Activated effector memory CD4-positive, alpha-beta T cell treated with Interleukin-2 at 50 U/mL for 16 hours (primary cell): ENCODE measurements around the gene ROR1.

Source experiments
- DNase-seq: peaks from one replicate; pipeline ENCODE4 v3.0.0-alpha.2; 2020

ROR1 gene

DNA sequence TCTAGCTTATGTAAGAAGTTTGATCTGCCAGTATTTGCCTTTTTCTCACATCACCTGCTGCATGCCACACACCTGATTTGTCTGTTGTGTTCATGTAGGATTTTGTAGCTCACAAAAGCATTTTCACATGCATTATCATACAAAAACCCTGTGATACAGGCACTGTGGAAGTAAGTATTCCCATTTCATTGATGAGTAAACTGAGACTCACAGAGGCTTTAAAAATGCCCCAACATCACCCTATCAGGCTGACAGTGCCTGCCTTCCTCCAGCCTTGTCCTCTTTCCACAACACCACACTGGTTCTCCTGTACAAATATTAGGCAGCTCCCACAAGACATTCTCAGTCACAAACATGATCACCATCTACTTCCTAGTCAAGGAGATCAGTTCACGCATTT lies 343.7 kb downstream of the ROR1 start:
- no peak for DNase-seq

DNA sequence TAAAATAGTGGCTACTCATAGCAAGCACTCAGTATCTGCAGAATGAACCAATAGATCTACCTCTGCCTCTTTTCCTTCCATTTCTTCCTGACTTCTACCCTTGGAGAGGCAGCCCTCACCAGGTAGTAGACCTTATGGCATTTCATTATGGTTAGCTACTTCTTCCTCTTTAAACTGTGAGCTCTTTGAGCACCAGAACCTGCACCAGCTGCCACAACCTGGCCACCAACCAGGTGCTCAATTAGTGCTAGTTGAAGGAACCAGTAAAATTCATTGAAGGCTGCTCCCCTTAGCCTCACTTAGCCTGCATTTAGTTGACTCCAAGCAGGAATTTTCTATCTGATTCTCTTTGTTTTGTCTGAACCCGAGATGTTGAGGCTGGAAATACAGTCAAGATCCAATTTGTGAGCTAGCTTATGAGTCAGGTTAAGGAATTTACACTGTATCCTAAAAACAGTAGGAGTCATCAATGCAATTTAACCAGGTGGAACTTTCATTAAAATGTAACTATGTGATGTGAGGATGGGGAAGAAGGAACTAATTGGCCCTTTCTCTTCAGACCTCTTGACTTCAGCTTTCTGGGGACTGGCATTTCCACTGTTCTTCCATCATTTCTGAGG lies 348.1 kb downstream of the ROR1 start:
- DNase-seq = no peak

DNA sequence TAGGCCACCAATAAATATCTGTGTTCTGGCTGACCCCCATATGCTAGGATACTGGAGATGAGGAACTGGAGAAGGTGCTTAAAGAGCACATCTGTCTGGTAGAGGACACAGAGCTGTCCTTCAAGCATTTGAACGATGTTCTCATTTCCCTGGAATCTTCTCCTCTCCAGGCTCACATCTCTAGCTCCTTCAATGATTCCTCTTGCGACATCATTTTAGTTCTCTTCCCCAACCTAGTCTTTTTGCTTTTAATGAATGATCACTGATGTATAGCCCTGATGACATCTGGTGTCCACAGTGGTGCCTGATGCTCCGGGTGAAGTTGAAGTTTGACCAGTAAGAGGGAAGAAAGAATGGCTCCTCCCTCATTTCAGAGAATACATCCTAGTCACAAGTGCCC lies 348.8 kb downstream of the ROR1 start:
- no peak for DNase-seq

DNA sequence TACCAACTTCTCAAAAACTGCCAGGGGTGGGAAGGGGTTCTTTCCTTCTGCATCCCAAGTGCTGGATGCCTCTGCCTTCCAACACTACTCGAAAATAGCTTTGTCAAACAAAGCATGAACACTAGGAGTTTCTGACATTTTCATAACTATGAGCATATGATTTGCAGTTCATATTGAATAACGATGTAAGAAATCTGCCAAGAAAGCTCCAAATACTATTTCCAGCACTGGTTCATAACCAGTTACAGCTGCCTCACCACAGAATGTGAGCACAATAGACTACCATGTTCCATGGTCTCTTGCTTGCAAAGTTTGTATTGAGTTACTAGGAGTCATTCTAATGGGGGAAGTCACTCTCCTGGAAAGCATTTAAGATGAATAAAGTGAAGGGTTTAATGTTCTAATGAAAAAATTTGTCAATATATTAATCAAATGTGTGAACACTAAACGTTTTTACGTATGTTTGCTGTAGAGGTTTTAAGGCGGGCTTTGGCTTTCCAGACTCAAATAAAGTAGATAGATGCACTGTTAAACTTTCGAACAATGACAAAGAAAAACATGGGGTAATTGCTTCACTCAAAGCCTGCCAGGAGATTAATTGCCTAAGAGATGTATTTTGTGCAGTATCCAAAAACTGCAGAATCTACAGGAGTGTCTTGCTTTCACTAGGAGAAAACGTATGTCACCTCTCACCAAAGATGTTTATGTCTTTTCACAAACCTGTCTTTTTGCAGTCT lies 351.1 kb downstream of the ROR1 start:
- no peak for DNase-seq

DNA sequence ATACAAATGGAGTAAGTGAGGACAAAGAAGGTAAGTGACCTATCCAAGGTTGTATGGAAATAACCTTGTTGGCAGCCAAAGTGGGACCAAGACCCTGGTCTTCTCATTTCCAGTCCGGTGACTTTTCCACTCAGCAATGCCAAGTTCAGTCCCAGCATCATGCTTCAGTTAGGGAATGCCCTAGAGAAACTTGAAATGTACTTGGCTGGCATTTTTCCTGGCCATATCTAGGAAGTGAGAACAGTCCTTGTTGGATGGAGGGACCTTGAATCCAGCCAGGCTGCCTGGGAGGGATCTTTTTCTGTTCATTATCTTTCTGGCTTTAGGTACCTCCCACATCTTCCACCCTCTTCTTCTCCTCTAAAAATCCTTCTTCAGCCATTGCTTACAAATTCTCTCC lies 352.8 kb downstream of the ROR1 start:
- no peak for DNase-seq

DNA sequence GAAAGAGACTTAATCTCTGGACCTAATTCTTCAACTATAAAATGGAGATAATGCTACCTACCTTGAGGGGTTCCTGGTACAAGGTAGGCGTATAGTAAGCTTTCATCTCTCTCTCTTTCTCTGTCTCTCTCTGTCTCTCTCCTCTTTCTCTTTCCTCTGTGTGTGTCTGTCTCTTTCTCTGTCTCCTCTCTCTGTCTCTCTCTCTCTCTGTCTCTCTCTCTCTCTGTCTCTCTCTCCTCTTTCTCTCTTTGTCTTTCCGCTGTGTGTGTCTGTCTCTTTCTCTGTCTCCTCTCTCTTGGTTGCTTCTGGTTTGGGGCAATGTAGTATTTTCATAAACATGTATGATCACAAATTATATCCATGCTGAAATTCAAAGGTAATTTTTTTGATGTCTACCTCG lies 353.5 kb downstream of the ROR1 start:
- DNase-seq = no peak

DNA sequence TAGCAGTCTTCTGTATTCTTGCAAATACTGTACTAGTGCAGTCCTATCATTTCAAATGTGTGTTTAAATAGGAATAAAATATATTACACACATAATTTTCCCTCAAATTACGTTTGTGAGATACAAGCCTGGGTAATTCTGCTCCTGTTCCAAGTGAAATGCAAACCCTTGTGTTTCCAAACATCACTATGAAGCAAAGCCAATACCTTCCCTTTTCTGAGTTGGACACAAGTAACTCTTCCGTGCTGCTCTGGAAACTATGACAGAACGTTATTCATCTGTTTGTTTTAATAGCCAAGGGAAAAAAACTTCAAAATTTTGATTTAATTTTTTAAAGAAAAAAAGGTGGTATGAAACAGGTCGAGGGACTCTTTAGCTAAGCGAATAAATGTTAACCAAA lies 355.9 kb downstream of the ROR1 start:
- no peak for DNase-seq

DNA sequence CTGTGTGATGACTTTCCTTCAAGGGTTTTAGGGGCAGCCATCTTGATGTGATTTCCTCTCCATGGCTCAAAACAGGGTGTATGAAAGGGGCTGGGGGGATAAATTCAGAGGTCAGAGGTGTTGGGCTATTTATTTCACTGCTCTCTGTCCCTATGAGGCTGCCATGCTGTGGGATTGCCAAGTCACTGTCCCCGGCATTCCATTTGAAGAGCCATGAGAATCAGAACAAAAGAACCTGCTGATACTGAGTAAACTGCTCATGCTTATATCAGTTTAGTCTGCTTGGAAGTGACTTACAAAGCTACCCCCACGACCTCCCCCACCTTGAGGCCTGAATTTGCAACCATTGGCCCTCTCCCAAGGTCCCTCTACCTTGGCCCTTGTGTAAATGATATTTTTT lies 357.3 kb downstream of the ROR1 start:
- no peak for DNase-seq

DNA sequence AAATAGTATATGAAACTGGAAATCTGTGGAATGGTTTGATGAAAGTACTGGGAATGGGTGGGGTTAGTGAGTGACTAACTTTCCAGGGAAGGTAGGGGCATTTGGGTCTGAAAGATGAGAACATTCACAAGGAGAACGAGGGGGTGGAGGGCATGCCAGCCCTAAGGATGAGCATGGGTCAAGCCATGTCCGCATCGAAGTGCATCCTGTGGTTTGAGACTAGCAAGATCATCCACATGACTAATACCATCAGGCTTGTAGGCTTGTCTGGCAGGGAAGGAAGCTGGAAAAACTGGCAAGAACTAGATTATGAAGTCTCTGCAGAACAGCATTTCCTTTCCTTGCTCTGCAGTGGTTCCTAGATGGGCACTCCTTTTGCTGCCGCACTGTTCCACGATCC lies 359.2 kb downstream of the ROR1 start:
- DNase-seq = no peak

DNA sequence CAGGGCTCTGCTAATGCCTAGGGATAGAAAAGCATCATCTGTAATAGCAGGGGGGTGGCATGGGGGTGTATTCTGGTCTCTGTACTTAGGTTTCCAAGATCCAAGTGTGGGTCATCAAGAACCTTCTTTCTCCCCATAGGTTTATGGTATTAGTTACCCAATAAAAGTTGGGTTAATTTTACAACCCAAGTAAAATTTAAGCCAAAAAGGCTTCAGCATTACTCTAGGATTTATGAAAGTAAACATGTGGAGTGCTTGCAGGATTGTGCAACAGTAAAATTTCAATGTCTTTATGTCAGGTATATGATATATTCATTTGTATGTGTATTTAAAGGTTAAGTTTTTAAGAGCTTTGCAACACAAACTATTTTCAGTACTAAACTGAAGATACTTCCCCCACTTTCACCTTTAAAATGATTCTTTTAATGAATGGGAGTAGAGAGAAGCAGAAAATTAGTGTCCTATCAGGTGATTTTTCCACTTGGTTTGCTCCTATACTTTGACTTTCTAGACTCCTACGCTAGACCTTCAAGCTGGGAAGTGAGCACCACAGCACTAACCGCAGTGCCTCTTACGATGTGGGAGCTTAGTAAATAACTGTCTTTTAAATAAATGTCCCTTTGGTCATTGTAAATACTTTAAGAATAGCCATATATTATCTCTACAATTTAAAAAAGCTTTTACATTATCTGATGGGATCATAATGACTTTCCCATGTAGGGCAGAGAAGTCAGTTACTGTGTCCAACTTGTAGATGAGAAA lies 361.8 kb downstream of the ROR1 start:
- no peak for DNase-seq

DNA sequence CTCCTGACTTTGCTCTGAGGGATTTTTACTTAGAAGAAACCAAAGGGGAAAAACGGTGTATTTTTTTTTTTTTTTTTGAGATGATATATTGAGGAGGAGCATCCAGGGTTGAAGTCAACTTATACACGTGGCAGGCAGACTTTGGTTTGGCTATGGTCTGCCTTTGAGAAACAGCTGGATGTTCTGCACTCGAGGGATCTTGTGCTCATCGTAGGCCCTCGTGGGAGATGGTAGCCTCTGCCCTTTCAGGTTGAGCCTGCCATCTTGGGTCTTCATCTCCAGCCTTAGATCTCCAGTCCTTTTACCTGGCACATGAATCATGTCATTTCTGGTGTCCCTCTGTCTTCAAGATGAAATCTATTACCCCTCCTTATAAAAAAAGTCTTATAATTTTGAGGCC lies 362.5 kb downstream of the ROR1 start:
- no peak for DNase-seq

DNA sequence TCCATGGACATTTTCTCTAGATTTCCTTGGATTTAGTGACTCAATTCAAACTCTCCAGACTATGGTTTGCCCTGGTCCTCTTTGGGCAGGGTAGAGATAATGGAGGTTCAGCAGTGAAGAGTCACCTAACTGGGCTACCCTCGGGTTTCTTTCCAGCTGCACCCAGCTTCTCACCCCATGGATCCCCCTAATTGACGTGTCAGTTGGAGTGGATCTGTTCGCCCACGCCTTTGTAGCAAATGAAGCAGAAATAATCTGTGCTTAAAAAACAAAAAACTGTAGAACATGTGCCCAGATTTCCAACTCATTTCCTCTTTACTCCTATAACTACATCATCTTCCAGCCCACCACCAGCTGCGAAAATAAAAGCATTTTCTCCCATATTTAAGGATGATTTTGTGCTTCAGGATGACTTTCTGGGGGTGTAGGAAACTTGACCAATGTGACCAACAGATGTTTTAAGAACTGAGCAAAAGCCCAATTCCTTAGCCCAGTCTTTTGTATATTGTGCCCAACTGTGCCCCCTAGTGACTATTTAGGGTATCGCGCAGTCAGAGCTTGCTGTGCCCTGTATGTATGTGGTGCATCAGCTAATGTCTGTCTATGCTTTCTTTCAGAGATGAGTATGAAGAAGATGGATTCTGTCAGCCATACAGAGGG lies 363.1 kb downstream of the ROR1 start:
- DNase-seq = peak; percentile 30

DNA sequence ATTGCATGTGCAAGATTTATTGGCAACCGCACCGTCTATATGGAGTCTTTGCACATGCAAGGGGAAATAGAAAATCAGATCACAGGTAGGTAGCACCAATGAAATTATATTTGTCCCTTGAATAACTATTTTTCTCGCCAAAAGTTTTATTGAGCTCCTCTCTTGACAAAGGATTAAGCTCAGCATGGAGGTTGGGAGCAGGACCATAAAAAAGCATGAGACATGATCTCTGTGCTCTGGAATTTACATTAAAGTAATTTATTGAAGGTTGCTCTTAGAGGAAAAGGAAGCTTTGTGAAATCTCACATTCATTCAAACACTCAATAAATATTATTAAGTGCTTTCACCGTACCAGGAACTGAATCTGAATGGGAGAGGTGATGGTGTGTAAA lies 363.6 kb downstream of the ROR1 start:
- DNase-seq = no peak

DNA sequence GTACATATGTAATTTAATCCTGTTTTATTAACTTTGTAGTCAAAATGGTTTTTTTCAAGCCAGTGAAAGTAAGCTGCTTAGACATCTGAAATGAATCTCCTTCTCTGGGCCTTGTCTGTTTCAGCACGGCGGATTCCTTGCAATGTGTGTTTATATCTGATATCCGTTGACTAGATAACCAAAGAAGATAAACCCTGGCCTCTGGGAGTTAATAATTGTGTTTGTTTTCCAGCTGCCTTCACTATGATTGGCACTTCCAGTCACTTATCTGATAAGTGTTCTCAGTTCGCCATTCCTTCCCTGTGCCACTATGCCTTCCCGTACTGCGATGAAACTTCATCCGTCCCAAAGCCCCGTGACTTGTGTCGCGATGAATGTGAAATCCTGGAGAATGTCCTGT lies 366.1 kb downstream of the ROR1 start:
- DNase-seq = no peak

DNA sequence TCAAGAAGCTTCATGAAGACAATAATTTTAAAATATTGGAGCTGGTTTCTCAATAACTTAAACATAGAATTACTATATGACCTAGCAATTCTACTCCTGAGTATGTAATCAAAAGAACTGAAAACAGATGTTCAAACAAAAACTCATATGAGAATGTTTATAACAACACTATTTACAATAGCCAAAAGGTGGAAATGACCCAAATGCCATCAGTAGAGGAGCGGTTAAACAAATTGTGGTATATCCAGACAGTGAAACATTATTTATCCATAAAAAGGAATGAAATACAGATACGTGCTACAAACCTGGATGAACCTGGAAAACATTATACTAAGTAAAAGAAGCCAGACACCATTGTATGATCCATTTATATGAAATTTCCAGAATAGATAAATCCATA lies 366.8 kb downstream of the ROR1 start:
- no peak for DNase-seq

DNA sequence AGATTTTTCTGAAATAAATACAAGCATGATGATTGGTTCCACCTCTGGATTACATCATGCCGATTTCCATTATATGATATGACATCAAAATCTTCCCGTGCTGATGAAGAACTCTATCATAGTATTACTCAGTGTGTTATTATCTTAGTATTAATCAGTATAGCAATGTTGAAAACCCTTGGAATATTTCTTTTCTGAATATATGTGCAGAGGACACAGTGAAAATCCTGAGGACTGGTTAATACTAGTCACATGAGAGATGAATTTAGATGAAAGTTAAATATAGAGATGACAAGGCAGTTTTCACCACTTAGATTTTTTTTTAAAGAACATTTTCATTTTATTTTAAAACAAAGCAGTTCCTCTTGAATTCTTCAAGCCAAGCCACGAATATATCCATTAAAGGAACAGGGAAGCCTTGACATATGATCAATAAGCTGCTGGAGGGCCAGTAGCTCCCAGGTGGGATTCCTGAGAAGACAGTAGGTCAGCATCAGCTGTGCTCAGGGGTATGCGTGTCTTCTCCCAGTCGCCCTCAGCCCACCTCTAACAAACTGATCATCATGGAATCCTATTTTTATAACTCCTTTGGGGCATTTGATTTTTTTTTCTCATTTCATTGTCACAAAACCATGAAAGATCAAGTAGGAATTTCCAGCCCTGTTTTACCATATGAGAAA lies 373.4 kb downstream of the ROR1 start:
- DNase-seq = no peak

DNA sequence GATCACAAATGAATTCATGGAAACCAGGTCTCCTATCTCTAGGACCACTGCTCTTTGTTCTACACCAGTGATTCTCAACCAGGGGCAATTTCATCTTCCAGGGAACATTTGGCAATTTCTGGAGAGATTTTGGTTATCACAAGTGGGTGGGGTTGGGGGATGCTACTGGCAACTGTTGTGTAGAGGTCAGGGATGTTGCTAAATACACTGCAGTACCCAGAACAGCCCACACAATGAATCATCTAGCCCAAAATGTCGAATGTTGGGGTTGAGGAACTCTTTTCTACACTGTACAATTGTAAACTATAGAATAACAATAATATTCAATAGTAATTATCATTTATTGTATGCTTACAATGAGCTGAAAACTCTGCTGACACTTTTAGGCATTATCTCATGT lies 373.9 kb downstream of the ROR1 start:
- no peak for DNase-seq

DNA sequence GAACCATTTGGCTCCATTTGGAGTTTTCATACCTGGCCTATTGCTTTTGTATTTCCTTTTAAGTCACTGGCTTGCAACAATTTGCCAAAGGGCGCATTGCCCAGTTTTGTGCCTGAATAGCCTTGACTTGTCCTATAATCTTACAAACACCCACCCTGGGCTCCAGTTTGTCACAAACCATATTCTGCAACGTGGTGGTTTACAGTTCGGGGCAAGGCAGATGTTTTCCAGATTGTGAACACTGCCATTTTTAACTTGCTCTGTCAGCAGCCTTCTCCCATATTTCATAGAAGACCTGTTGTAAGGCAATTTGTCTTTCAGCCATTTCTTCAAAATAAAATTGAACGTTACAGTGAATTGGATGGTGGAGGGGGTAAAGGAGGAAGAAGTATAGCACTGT lies 376.4 kb downstream of the ROR1 start:
- no peak for DNase-seq

DNA sequence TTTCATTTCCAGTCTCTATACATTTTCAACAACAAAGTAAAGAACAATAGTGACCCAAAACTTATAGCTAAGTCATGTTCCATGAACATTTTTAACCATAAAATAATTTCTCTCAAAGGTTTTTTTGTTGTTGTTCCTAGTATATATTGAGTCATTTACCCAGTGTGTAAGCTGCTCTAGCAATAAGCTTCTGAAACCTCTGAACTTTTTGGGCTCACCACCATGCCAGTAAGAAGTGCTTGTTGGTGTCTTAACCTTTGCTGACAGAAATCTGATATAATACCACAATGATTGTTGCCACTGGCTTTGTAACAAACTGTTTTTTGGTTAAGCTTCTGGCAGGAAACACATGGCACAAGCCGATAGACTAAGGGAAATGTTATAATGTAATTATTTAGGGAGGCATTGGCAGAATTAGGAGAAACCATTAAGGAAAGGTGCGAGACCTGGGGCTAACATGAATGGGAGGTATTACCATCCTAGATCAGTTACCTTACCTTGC lies 377.0 kb downstream of the ROR1 start:
- no peak for DNase-seq

DNA sequence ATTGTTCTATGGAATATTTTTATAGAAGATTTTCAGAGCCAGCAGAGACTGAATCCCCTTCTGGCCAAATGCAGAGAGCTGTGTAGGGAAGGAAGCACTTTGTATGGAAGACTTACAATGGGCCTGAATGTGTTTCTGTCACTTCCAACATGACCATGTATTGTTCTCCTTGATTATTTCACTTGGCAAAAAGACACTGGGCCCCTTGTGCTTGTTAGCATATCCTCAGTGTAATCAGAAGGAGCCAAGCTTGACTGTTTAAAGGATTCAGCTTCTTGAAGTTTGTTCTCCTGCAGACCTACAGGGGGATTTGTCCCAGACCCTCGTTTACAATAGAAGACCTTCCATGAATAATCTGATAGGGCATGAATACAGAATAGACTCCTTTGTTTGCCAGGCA lies 381.5 kb downstream of the ROR1 start:
- DNase-seq = no peak

DNA sequence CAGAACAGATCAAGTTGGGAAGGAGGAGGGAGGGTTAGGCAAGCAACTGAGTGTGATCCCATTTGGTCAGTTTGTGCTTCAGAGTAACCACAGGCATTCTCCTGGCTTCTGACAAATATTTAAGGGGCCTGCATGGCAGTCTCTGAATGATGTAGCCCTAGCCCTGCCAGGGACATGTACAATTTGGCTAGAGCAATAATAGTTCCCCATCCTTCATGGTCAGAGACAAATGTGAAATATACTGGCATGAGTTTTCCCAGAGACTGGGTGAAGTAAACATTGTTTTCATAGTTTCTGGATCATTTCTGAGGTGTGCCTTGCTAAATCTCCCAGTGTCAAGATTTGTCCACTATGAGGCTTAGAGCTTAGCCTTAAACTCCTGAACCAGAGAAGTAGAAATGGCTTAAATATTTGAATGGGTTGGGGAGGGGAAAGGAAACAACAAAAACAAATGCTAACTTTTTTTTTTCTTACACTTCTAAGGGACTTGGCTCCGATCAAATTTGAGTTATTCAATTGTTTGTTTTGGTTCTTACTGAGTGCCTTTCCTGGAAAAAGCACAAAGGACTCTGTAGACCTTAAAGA lies 387.6 kb downstream of the ROR1 start:
- no peak for DNase-seq

DNA sequence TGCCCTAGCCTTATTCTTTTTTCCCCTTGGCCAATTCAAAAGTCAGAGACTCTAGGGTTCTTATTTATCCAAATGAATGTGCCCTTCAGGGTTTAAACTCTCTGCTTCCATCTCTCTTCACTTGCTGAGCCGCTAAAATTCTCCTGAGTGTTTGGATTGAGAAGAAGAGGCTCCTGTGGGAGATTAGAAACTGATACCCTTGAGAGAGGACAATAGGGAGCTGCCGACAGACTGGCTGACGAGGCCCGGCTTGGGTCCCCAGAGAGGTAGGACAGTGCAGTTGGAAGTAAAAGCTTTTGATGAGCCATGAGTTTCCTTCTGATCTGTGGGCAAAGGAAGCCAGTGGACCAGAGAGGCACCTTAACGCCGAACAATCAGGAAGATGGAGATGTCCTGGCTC lies 388.3 kb downstream of the ROR1 start:
- no peak for DNase-seq

DNA sequence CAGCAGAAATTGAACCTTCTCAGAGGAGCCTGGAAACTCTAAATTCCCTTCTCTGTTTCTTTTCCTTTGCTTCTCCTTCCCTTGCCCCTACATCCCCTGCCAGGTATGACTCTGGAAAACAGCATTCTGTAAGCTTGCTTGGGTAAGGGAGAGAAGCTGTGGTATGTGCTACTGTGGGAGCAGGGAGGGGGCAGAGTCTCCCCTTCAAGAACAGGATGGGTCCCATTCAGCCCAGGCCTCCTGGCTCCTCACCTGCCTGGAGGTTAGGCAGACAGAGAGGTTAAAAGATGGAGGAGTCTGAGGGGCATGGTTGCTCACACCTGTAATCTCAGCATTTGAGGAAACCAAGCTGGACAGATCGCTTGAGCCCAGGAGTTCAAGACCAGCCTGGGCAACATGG lies 389.0 kb downstream of the ROR1 start:
- DNase-seq = no peak
